Left lung (tissue), 10 donors: ENCODE results near the gene GRID1. TPM values are rescaled to one million over a fixed set of nuclear protein-coding genes. Genes with fewer than 3 reads are reported as not detected.

Experiments
- ATAC-seq: fragments of 200-7000 bp; cut with Tn5 transposase; one replicate; pipeline ENCODE4 v1.9.1; 2020; ENCODE audit warnings: moderate library complexity
- DNase-seq, 4 donors: peaks; one replicate each; pipeline ENCODE4 v3.0.0-alpha.2; 2013 to 2020
- H3K27ac ChIP-seq, 2 donors: fragments of 200-600 bp; sonication (generic) in 1 of 2; one replicate each; pipeline versions ENCODE4 v1.5.0 to v1.8.0; 2020 to 2021
- H3K27me3 ChIP-seq, 2 donors: fragments of 200-600 bp; sonication (generic) in 1 of 2; one replicate each; pipeline versions ENCODE4 v1.5.0 to v1.8.0; 2020 to 2021
- H3K36me3 ChIP-seq, 2 donors: fragments of 200-600 bp; sonication (generic) in 1 of 2; one replicate each; pipeline versions ENCODE4 v1.5.0 to v1.8.0; 2020 to 2021
- H3K4me1 ChIP-seq, 2 donors: fragments of 200-600 bp; one replicate each; pipeline ENCODE4 v1.8.0; 2021
- H3K4me3 ChIP-seq, 2 donors: fragments of 200-600 bp; sonication (generic) in 1 of 2; one replicate each; pipeline versions ENCODE4 v1.5.0 to v1.8.0; 2020 to 2021; ENCODE audit warnings: mild to moderate bottlenecking in 1 of 2
- H3K9me3 ChIP-seq, 2 donors: fragments of 200-600 bp; sonication (generic) in 1 of 2; one replicate each; pipeline versions ENCODE4 v1.5.0 to v1.8.0; 2020 to 2021
- intact Hi-C, 2 donors: fragments of 100-400 bp; cut with DNase I; formaldehyde crosslinking; loops; one replicate each; pipeline versions ENCODE4 v1.11.2 to v1.14.2; 2022
- polyA plus RNA-seq, 6 donors: library from polyadenylated mRNA; unstranded; fragments of 120-200 nt; gene quantifications; one replicate each; pipeline ENCODE4 v1.2.1, GENCODE V29; 2013; ENCODE audit not compliant: insufficient read length in 6 of 6
- total RNA-seq, 2 donors: library from RNA; stranded (reverse); fragmentation: NEBNext Ultra II Directional; extraction: Animal tissue kit (Norgen Biotek cat#: 25700); gene quantifications; one replicate each; pipeline ENCODE4 v1.2.1, GENCODE V29; 2021
- TF ChIP-seq, protein P1 (sequence below), 2 donors: fragments of 200-600 bp; sonication (generic) in 1 of 2; IDR thresholded peaks; one replicate each; pipeline versions ENCODE4 v1.5.0 to v1.8.0; 2021; ENCODE audit warnings: antibody characterized with exemption in 2 of 2
- donor health status: DM: no; HTN: yes; CAD: no.
- donor health status: DM: no; HTN: no; CAD: no.

GRID1 gene
- total and polyA plus RNA-seq, 8 donors, result 0.81 to 2.6 (median 1.2) TPM

DNA sequence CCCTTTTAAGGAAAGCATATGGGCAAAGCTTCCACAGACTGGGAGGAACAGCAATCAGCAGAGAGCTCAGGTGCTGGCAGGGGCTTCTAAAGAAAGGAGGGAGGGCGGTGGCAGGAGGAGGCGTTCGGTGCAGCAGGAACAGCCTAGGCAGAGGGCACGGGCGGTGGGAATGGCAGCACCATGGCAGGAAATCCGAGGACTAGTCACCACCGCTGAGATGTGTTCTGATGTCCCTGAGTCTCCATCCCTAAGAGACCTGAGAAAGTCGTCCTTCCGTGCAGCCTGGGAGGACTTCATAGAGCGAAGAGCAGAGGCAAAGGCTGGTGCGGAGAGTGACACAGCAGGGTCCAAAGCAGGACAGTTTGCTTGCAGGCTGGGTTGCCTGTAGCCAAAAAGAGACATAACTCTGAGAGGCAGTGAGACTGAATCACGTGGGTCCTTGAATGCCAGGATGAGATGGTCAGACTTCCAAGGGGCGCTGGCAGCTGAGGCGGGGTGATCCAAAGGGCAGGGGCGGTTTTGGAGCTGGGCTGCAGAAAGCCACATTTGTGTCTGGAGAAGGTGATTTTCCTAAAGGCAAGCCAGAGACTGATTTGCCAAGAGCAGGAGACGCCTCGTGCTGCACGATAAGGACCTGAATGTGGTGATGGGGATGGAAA, 35.8 kb upstream of the GRID1 start:
- no peak for DNase-seq
- no peaks in the 10 kb centered on the region for H3K9me3 ChIP-seq
- ATAC-seq, result no peak
- intact Hi-C loops, result no loop called here
- no peak overlapping the region for H3K4me3 ChIP-seq
- peaks cover 9 to 45% of the 10 kb centered on the region in 2 donors for H3K27me3 ChIP-seq
- TF ChIP-seq, protein P1, sequence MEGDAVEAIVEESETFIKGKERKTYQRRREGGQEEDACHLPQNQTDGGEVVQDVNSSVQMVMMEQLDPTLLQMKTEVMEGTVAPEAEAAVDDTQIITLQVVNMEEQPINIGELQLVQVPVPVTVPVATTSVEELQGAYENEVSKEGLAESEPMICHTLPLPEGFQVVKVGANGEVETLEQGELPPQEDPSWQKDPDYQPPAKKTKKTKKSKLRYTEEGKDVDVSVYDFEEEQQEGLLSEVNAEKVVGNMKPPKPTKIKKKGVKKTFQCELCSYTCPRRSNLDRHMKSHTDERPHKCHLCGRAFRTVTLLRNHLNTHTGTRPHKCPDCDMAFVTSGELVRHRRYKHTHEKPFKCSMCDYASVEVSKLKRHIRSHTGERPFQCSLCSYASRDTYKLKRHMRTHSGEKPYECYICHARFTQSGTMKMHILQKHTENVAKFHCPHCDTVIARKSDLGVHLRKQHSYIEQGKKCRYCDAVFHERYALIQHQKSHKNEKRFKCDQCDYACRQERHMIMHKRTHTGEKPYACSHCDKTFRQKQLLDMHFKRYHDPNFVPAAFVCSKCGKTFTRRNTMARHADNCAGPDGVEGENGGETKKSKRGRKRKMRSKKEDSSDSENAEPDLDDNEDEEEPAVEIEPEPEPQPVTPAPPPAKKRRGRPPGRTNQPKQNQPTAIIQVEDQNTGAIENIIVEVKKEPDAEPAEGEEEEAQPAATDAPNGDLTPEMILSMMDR (IDR thresholded peaks at IDR 0.05), result no peak
- no peak overlapping the region for H3K27ac ChIP-seq
- peaks cover 9 to 26% of the 10 kb centered on the region in 2 donors for H3K4me1 ChIP-seq
- H3K36me3 ChIP-seq, result no peaks in the 10 kb centered on the region

DNA sequence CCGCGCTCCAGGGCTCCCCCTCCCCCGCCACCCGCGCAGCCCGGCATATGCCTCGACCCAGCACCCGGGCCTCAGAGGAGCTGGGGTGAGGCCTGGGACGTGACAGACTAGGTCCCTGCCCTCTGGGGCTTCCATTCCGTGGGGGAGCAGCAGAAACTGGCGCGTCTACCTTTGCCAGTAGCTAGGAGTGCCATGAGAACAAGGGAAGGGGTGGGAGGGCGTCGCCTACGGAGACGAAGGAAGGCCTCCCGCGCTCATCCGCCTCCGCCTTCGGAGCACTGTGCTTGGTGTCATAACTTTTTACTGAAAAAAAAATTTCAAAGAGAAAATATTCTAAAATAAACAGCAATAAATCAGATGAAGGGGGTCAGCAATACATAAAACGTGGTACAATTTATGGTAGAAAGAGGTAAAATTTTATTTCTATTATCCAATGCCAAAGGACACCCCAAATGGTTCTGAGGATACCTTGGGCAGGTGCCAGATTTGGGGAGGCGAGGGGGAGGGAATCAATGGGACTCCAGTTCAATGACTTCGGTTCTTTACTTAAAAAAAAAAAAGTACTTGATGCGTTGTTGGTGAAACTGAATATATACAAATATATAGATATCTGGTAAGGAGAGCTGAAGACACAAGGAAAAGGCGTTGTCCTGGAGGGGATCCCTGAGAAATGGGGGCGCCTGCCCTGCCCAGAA, 35.1 kb upstream of the GRID1 start:
- no peaks in the 10 kb centered on the region for H3K36me3 ChIP-seq
- H3K9me3 ChIP-seq, result no peaks in the 10 kb centered on the region
- TF ChIP-seq, protein P1 (IDR thresholded peaks at IDR 0.05), result no peak
- ATAC-seq (no peak), DNase-seq (no peak)
- peaks cover 9 to 26% of the 10 kb centered on the region in 2 donors for H3K4me1 ChIP-seq
- peak overlapping the region; percentile 54 to 60 for H3K4me3 ChIP-seq
- H3K27ac ChIP-seq, result no peak overlapping the region
- peaks cover 9 to 50% of the 10 kb centered on the region in 2 donors for H3K27me3 ChIP-seq
- intact Hi-C loops, result no loop called here

DNA sequence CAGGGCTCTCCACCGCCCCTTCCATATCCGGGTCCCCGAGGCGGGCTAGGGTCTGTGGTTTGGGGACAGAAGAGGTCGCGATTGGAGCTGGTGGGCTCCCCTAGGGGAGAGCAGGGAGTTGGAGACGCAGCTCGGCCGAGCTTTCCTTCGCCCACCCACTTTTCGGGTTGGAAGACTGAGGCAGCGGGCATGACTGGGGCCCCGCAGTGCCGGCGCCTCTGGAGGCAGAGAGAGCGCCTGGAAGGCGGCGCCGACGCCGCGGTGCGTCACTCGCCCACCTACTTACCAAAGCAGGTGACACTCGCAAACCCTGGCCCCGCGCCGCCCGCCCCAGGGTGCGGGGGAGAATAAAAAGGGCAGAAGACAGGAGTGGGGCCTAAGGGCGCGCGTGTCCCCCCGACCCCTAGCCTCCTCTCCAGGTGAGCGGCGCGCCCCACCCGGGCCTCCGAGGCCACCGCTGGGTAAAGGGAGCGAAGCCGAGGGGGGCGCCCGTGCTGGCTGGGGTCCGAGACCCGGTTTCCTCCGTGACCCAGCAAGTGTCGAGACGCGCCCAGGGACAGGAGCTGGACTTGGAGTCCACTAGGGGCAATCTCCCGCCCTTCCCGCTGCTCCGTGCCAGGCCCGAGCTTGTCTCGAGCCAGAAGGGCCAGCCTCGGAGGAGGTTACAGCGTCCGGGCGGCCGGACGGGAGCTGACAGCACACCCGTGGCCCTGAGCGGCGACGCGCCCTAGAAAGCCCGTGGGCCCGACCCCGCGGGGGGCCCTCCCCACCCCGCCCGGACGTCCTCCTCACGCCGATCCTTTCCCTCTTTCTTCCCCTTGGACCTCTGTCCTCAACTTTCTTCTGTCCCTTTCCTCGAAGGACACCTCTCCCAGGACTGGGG, 34.4 kb upstream of the GRID1 start:
- Histone ChIP-seq H3K27me3 (peaks cover 9 to 53% of the 10 kb centered on the region in 2 donors), H3K9me3 (no peaks in the 10 kb centered on the region), H3K4me3 (peak overlapping the region; percentile 54 to 60), H3K4me1 (peaks cover 9 to 26% of the 10 kb centered on the region in 2 donors), H3K36me3 (no peaks in the 10 kb centered on the region), H3K27ac (peak overlapping the region; percentile 68 to 77)
- DNase-seq (peak in 2 of 4 donors; percentile 50 to 83), ATAC-seq (peak; percentile 34)
- intact Hi-C loops, result no loop called here
- TF ChIP-seq, protein P1 (IDR thresholded peaks at IDR 0.05), result no peak

DNA sequence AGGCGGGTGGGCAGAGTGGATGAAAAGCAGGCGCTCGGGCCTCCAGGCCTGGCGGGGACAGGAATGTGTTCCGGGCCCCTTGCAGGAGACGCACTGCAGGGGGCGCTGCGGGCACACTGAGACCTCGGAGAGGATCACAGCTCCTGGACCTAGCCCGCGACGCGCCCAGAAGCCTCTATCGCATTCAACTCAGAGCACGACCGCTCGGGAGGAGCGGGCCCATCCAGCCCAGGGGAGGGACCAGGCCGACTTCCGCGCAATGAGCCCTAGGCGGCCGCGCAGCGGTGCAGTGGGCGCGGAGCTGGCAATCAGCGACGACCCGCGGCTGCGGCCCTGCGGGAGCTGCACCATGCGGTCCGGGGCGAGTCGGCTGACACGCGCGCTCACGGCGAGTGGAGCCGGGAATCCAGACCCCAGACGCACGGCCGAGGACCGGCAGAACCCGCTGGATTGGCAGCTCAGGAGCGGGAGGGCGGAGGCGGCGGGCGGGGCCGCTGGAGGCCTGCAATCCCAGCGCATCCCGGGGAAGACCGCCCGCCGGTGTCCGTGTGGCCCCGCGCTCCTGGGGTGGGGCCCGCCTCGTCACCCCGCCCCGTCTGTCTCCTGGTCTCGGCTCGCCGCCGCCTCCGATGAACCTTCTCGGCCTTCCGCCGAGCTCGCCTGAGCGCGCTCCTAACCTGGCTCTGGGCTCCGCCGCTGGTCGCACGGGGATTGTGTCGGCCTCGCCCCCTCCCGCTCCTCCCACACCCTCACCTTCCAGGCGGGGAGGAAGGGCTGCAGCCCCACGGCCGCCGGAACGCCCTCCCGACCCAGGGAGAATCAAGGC, 33.5 kb upstream of the GRID1 start:
- Histone ChIP-seq H3K4me3 (peak overlapping the region; percentile 54 to 60), H3K27ac (peak overlapping the region; percentile 68 to 77), H3K27me3 (peaks cover 9 to 61% of the 10 kb centered on the region in 2 donors), H3K9me3 (no peaks in the 10 kb centered on the region), H3K4me1 (peaks cover 9 to 26% of the 10 kb centered on the region in 2 donors), H3K36me3 (no peaks in the 10 kb centered on the region)
- TF ChIP-seq, protein P1 (IDR thresholded peaks at IDR 0.05), result peak; percentile 92 to 97
- DNase-seq (peak; percentile 84 to 97 (median 95)), ATAC-seq (peak; percentile 97)
- intact Hi-C loops, result loop anchor here in 1 of 2 donors (5.0 kb wide), 1 partner anchor 182 kb away; no protein-coding TSS in a partner anchor
